Stimulated activated CD8-positive, alpha-beta memory T cell treated with anti-CD3 and anti-CD28 coated beads, Interleukin-12 subunit alpha, Interleukin-12 subunit beta, amount 100 ng/mL, for 4 hours (primary cell): ENCODE measurements around the gene TMEM60.
"Not testable (repeated sequence)": the region's sequence is repeated elsewhere in the genome, so short reads cannot be mapped to it uniquely, and the experiment has no call there.

Experiments used
- DNase-seq: peaks from one replicate; pipeline ENCODE4 v3.0.0-alpha.2; 2020; ENCODE audit warnings: low read depth

Gene TMEM60

DNA sequence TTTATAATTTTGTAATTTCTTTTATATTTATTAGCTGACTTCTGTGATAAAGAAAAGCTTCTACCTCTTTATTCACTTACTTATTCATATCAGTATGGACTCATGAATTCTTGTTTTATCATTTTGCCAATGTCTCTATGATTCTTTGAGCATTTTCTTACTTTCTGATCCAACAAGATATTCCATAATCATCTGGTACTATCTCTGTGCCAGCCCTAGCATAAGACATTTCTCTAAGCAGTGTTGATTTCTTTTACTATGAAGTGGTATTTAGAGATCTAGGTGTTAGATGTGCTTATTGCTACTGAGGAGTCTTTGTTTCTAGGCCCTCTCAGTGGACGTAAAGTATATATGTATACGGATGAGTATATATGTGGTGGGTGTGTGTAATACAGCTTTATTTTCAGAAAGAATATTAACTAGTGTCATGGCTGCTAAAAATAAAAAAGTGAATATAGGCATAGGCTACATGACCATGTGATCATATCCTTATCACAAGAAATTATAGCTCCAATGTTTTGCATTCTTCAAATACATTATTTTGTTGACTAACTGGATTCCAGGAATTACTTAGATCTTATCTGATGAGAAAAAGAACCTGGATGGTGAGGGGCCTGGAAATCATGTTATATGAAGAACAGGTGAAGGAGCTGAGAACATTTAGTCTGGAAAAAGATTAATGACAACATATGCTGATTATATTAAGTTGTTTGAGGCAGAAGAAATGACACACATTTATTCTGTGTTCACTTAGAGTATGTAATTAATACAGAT is 13.5 kb upstream of the TMEM60 start:
- DNase-seq, result no peak

DNA sequence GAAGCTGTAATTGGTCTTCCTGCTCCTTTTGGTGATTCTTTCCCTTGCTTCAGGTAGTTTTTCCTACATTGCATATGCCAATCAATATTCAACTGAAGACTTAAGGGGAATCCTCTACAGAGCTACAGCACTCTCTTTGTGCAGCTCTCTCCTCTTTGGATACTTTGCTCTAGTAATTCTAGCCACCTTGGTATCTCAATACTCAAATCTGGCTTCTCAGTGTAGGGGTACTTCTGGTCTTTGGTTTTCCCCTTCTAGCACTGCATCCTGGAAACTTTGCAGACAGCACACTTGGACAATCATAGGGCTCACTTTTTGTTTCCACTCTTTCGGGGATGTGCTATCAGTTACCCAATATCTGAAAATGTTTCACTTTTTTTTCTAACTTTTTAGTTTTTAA is 10.3 kb upstream of the TMEM60 start:
- no peak for DNase-seq

DNA sequence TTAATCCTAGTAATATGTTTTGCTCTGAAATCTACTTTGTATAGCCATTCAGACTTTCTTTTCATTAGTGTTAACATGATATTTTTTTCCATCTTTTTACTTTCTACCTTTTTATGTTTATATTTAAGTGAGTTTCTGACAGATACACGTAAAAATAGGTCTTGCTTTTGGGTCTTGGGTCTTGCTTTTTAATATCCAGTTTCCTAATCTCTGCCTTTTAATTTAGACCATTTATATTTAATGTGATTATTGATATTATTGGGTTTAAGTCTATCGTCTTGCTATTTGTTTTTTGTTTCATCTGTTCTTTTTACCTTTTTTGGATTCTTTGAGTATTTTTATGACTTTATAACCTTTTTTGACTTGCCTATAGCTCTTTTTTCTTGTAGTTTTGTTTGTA is 8.2 kb upstream of the TMEM60 start:
- DNase-seq, result no peak

DNA sequence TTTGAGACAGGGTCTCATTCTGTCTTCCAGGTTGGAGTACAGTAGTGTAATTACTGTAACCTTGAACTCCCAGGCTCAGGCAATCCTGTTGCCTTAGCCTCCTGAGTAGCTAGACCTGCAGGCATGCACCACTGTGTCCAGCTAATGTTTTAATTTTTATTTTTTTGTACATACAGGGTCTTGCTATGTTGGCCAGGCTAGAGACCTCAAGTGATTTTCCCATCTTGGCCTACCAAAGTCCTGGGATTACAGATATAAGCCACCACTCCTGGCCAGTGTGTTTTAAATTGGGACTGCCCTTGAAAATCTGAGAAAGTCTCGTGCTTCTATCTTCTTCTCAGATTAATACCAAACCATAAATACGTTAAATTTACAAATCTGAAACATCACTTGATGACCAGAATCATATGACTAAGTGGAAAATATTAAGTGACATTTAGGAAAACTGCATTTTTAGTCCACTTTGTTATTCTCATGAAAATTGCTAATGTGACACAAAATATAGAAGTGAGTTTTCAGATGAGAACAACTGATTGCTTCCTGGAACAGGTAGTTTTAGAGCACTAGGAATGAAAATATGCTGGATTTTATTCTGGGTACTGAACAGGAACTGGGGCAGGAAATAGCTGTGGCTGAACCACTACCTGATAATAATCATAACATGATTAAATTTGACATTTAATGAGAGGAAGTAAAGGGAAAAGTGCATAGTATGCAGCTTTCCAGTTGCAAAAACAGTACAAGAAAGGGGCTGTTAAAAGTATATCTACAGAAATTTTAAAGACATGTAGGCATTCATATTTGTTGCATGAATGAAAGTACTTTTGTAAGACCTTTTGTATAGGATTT is 4.5 kb upstream of the TMEM60 start:
- no peak for DNase-seq

DNA sequence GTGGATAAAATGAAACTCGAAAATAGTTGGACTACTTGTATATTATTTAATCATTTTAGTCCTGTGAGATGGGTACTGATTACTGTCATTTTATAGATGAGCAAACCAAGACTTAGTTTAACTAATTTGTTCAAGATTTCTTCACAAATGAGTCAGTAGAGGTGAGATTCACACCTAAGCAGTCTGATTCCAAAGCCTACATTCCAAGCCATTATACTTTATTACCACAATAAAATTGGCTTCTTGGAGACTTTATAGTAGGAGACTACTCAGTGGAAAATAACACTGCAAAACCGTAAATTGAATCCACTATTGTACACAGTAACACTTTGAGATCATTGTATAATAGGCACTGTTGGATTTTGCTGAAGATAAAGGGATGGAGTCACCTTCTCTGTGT is 2.5 kb upstream of the TMEM60 start:
- no peak for DNase-seq

DNA sequence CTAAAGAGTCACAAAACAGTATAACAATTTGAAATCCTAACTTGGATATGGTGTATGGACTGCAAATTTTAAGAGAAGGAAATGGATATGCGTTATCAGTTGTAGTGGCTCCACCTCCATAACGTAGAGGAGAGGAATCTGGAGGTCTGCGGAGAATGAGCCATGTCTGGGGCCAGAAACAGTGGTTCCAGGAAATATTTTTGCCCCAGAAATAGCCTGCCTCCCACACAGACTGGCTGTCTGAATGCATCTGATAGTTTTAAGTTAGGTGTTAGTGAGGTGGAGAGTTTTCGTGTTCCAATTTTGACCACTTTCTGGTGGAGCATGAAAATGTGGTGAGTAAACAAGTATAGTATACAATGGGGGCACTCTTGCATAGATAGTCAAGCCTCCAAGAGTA is 1.9 kb upstream of the TMEM60 start:
- no peak for DNase-seq

DNA sequence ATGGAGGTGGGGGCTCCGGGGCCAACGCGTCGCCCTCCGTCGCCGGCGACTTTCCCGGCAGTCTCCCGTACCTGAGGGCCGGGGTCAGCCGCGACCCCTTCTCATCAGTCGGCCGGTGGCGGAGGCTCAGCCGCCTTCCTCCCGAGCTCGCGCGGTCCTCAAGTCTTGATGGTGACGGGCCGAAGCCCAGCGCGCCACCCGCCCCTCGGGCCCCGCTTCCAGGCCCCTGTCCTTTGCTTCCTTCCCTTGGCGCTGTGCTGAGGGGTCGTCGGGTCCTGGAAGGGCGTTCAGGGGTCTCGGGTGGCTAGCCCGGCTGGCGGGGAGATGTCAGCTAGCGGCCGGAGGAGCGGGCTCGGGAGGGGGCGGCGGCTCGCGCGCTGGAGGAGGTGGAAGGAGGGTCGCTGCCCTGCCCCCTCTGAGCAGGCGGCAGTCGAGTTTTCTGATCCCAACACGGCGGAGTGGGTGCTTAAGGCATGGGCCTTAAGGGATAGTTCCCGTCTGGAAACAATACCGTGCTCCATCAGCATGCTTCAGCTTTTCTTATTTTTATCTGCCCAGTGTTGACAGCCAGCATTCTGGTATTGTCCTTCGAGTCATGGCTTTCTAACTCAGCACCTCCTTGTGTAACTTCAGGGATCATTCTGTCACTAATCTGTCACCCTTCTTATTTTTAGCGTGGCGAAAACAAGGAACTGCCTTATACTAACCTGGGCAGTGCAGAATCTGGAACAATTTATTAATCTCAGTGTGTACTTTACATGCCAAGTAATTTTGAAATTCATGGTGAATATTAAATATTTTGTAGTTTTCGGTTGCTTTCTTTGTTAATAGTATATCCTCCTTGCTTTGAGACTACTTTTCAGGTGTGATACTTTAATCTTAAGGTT is 1.1 kb upstream of the TMEM60 start:
- DNase-seq, result peak; percentile 9

DNA sequence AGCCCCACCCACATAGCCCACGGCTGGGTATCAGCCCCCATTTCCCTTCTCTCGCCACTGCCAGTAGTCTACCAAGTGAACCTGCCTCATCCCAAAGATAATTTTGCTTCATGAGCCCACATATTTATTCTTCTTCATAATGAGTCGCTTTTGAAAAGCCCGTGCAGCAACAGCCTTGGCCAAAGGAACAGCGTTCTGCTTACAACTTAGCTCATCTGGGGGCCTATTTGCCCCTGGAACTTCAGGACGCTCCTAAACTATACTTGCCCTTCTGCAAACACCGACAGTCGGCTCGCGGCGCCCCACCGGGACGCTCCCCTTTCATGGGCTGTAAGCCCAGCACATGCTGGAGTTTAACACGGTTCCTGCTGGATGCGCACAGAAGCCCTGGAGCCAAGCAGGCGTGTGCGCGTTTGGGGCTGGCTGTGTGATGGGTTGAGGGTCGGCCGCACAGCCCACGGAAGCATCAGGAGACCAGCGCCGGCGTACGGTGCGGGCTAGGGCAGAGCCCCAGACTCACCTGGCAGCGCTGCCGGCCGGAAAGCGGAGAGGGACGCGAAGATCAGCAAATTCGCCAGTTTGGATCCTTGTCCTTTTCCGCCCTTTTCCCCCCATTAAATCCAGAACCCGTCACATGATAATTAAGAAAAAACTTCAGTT is 370 bp downstream of the TMEM60 start:
- no peak for DNase-seq

DNA sequence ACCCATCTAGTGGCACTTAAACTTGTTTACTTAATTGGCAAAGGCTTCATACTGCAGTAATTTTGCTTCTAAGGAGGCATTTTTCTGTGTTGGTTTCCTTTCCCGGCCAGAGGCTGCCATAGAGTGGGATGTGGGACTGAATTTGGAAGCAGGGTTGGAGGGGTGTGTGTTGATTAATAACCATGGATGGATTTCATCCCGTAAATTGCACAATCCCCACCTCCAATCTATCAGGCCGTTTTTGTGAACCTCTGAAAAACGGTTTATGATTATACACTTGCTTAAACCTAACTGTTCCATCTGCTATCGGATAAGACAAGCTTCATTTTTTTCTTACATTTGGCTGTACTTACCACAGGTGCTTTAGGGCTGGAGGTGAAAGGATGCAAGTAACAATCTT is 1.3 kb downstream of the TMEM60 start:
- DNase-seq, result no peak

DNA sequence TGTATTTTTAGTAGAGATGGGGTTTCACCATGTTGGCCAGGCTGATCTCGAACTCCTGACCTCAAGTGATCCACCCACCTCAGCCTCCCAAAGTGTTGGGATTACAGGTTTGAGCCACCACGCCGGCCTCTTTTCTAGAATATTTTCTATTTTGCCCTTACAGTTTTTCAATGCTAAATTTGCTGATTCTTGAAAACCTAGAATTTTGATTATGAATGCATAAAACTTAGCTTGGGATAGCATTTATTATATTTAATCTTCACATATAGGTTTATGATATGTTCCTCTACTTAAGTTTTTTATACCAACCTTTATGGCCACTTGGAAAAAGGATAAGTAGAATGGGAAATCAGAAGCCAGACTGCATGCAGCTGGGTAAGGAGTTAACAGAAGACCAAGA is 2.1 kb downstream of the TMEM60 start:
- no peak for DNase-seq

DNA sequence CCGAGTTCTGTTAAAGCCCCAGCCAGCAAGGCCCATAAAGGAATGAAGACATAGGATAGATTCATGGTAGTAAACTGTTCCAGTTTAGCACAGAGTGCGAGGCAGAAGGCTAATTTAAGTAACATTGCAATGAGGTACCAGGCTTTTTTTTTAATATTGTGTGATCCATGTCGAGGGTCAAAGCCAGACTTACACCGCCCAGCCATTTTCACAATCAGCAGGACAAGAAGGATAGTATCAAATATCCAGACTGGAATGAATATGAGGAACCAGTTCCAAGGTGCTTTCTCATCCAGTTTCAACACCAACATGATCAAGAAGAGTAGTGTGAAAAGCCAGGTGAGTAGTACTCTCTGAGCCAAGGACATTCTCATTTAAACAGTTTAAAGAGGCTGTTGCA is 4.2 kb downstream of the TMEM60 start:
- no peak for DNase-seq

DNA sequence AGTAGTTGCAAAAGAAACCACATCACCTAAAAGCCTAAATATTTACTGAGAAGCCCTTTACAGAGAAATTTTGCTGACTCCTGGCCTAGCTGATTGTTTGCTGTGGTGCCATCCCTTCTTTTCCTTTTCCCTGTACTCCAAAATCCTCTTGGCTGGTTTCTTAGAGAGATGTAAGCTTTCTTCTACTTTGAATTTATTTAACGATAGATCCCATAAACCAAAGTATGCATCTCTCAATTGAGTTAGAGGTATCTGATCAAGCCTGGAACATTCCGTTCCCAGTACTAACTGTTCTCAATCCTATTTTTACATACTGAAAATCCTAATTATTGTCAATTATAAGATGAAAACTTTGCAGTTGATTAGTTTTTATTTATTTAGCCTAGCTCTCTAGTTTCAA is 6.3 kb downstream of the TMEM60 start:
- DNase-seq, result no peak

DNA sequence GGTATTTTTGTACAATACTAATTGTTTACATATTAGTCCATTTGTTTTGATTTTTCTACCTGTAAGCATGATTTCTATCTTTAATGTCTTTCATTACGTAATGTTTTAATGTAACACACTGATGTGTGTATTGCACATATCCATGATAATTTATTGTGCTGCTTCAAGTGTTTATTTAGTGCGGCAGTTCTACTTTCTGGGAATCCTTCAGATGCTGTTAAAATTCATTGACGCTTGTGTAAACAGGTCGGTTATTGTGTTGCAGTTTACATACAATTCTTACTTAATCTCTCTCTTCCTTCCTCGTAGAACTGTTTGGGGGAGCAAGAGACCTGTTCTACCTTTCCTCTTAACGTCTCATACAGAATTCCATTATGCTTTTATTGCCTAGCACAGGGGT is 6.9 kb downstream of the TMEM60 start:
- DNase-seq, result no peak

DNA sequence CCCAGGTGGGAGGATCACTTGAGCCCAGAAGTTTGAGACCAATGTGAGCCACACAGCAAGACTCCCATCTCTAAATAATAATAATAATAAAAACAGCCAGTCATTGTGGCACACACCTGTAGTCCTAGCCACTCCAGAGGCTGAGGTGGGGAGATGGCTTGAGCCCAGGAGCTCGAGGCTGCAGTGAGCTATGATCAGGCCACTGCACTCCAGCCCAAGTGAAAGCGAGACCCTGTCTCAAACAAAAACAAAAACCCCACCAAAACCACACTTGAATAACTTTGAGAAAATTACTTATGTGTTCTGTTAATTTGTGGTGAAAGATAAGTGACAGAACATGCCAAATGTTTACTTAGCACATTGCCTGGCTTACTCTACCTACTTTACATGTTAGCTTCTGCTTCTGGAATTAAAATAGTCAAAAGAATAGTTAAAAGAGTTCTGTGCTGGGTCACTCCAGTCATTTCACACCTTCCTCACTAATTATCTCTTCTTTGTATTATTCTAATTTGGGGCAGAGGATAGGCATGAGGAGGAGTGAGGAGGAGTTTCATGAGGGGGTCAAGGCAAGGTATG is 9.8 kb downstream of the TMEM60 start:
- DNase-seq, result no peak

DNA sequence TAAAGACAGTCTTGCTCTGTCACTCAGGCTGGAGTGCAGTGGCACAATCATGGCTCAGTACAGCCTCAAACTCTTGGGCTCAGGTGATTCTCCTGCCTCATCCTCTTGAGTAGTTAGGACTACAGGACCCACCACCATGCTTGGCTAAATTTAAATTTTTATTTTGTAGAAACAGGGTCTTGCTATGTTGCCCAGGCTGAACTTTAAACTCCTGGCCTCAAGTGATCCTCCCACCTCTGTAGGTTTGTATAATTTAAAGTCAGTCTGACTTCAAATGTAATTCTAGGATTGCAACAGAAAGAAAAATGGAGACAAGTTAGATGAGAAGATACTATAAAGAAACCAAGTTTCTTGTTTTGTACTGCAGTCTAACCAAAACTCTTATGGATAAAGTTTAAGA is 11.5 kb downstream of the TMEM60 start:
- no peak for DNase-seq

DNA sequence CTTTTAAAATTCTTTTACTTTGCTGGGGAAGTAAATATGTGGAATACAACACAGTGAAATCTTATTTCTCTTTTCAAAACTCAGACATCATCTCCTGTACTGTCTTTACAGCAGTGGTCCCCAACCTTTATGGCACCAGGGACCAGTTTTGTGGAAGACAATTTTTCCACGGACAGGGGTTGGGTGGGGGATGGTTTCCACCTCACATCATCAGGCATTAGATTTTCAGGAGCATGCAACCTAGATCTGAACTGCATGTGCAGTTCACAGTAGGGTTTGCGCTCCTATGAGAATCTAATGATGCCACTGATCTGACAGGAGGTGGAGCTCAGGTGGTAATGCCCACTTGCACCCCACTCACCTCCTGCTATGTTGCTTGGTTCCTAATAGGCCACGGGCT is 12.2 kb downstream of the TMEM60 start:
- DNase-seq, result no peak

DNA sequence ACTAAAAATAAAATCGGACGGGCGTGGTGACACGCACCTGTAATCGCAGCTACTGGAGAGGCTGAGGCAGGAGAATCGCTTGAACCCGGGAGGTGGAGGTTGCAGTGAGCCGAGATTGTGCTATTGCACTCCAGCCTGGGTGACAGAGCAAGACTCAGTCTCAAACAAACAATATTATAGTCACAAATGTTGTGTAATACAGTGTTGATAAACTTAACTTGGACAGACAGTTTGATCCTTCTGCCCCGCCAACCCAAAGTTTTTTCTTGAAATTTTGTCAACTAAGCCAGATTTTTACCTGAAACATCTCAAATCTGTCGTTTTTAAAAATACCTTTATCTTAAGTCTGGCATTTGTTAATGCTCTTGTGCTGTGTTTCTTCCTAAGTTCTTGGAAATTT is 13.8 kb downstream of the TMEM60 start:
- DNase-seq, result not testable (repeated sequence)

DNA sequence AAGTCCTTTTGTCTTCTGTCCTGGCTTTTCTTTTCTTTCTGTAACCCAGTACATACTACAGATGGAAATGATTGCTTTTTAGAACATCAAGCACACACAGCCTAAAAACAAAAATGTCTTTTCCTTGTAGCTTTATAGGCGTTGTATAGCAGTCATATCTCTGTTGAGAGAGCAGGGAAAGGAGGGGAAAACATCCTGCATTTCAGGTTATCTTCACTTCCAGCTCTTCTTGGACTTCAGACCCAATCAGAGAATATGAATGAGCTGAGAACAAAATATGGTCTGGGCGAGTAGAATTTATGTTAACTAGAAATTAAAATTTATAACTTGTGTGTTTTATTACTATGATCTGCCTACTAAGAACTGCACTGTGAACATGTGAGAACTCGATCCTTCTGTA is 14.7 kb downstream of the TMEM60 start:
- DNase-seq, result no peak

DNA sequence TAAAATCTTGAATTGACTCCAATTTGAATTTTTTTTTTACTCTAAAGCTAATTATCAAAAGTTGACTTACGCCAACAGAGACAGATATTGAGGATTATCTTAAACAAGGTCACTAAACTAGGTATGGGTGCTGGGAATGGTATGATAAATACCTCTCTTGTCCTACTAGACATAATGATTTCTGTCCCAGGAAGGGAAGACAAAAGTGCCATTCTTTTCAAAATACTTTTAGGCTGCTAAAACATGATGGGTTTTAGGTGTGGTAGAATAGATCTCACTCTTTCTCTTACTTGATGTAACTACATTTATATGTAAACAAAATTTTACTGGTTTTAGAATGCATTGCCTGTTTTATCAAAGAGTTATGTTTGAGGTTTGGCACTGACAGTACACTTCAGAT is 15.1 kb downstream of the TMEM60 start:
- DNase-seq, result no peak

DNA sequence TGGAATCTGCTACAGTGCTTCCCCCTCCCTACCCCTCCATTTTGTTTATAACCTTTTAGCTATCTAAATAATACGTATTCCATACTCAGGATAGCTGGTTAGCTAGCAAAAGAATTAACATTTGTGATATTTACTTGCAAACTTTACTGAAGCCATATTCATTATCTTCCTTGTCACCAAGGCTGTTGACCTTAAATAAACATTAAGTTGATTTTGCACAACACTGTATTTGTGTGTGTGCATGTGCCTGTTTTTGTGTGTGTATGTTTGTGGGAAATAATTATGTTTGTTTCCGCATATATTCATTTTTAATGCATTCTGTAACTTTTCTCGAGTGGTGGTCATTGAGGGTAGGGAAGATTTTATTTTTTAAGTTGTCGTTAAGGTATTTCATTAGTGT is 15.9 kb downstream of the TMEM60 start:
- DNase-seq, result no peak

DNA sequence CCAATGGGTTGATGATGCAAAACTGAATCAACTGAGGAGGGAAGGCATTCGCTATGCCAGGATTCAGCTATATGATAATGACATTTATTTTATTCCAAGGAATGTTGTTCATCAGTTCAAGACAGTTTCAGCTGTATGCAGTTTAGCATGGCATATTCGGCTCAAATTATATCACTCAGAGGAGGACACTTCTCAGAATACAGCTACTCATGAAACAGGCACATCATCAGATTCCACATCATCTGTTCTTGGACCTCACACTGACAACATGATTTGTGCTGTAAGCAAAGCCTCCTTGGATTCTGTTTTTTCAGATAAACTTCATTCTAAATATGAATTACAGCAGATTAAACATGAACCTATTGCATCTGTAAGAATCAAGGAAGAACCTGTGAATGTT is 19.7 kb downstream of the TMEM60 start:
- no peak for DNase-seq

DNA sequence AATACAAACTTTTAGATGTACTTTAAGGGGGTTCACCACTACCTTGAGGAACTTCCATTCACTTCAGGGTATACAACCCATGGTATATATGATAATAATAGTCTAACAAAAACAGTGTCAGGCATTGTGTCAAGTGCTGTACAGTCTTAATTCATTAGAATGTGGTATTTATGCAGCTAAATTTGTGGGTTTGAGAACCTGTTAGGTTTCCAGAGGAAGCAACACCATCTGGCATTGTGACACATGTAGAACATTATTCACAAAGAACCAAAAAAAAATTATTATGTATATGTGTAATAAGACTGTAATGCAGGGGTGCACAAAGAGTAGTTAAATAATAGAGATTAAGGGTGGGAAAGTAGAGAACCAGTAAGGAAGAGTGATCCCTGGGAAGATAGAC is 26.3 kb downstream of the TMEM60 start:
- no peak for DNase-seq
